Gastrocnemius medialis (tissue), 4 donors: ENCODE measurements around the gene NFRKB.

Experiments
- POLR2A ChIP-seq, 2 donors: fragments of 450-650 bp; IDR thresholded peaks; one replicate each; pipeline ENCODE4 v1.6.1; 2017; ENCODE audit warnings: antibody characterized with exemption in 2 of 2, mild to moderate bottlenecking in 2 of 2, moderate library complexity in 2 of 2
- TF ChIP-seq, protein P1 (sequence below), 5 experiments: fragments of 450-650 bp in 3 of 5; fragments of 200-600 bp in 2 of 5; sonication (generic) in 2 of 5; IDR thresholded peaks in 4 of 5; conservative IDR thresholded peaks in 1 of 5; 1 replicate in 4 of 5; 2 replicates in 1 of 5; pipeline ENCODE4 v1.5.1; 2016 to 2019; ENCODE audit warnings: antibody characterized with exemption in 5 of 5, mild to moderate bottlenecking in 3 of 5, moderate library complexity in 3 of 5

GRCh38 chr11:129856036-129856435, 39.3 kb downstream of the NFRKB start:
- TF ChIP-seq, protein P1, sequence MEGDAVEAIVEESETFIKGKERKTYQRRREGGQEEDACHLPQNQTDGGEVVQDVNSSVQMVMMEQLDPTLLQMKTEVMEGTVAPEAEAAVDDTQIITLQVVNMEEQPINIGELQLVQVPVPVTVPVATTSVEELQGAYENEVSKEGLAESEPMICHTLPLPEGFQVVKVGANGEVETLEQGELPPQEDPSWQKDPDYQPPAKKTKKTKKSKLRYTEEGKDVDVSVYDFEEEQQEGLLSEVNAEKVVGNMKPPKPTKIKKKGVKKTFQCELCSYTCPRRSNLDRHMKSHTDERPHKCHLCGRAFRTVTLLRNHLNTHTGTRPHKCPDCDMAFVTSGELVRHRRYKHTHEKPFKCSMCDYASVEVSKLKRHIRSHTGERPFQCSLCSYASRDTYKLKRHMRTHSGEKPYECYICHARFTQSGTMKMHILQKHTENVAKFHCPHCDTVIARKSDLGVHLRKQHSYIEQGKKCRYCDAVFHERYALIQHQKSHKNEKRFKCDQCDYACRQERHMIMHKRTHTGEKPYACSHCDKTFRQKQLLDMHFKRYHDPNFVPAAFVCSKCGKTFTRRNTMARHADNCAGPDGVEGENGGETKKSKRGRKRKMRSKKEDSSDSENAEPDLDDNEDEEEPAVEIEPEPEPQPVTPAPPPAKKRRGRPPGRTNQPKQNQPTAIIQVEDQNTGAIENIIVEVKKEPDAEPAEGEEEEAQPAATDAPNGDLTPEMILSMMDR (IDR thresholded peaks at IDR 0.05 in 4 of 5, conservative IDR thresholded peaks at IDR 0.05 in 1 of 5): no peak
- TF ChIP-seq POLR2A (IDR thresholded peaks at IDR 0.05): no peak
